Astrocyte (in vitro differentiated cells and primary cell): ENCODE data around the gene TGFB1. TPM values are rescaled to one million over a fixed set of nuclear protein-coding genes. Genes with fewer than 3 reads are reported as not detected.
A peak's percentile ranks its signal among the peaks of the same experiment; 100 is the strongest.

Experiments used
- DNase-seq: peaks from one replicate; pipeline ENCODE4 v3.0.0-alpha.2; 2010; ENCODE audit warnings: low read depth
- FAIRE-seq: peaks from 2 replicates; lab custom pipeline; 2011; peaks lifted over from hg19 to GRCh38; lab: Jason Lieb, UNC
- H2AFZ ChIP-seq: 2 replicates; pipeline ENCODE4 v1.6.0; 2012; ENCODE audit warnings: low read depth, low read length, inconsistent platforms
- H3K27ac ChIP-seq: 2 replicates; pipeline ENCODE4 v1.5.1; 2011; ENCODE audit warnings: low read depth, low read length, inconsistent platforms
- H3K27me3 ChIP-seq: 2 replicates; pipeline ENCODE4 v1.6.0; 2011; ENCODE audit warnings: low read length, inconsistent platforms; ENCODE audit not compliant: insufficient read depth
- H3K36me3 ChIP-seq: 2 replicates; pipeline ENCODE4 v1.5.1; 2011; ENCODE audit warnings: low read length, inconsistent platforms; ENCODE audit not compliant: insufficient read depth
- H3K4me1 ChIP-seq: 2 replicates; pipeline ENCODE4 v1.5.1; 2011; ENCODE audit warnings: low read length, inconsistent platforms; ENCODE audit not compliant: insufficient read depth
- H3K4me2 ChIP-seq: 2 replicates; pipeline ENCODE4 v1.6.0; 2012; ENCODE audit warnings: low read length, inconsistent platforms
- H3K4me3 ChIP-seq: 2 replicates; pipeline ENCODE4 v1.5.1; 2011; ENCODE audit warnings: low read depth, mild to moderate bottlenecking, low read length, inconsistent platforms; ENCODE audit not compliant: insufficient read depth
- H3K79me2 ChIP-seq: 2 replicates; pipeline ENCODE4 v1.6.0; 2012; ENCODE audit warnings: mild to moderate bottlenecking, low read length, inconsistent platforms; ENCODE audit not compliant: insufficient read depth
- H3K9ac ChIP-seq: 2 replicates; pipeline ENCODE4 v1.6.0; 2012; ENCODE audit warnings: mild to moderate bottlenecking, low read length, inconsistent platforms
- H3K9me3 ChIP-seq: 2 replicates; pipeline ENCODE4 v1.5.1; 2012; ENCODE audit warnings: low read depth, mild to moderate bottlenecking, low read length, inconsistent platforms; ENCODE audit not compliant: insufficient read depth
- H4K20me1 ChIP-seq: 2 replicates; pipeline ENCODE4 v1.6.0; 2012; ENCODE audit warnings: low read length, inconsistent platforms; ENCODE audit not compliant: insufficient read depth
- H3K27ac Mint-ChIP-seq: one replicate; pipeline ENCODE4 v1.8.0; 2021; ENCODE audit warnings: mild to moderate bottlenecking, mixed read lengths; ENCODE audit not compliant: unreplicated experiment
- H3K27me3 Mint-ChIP-seq: one replicate; pipeline ENCODE4 v1.8.0; 2021; ENCODE audit warnings: low read depth, mixed read lengths; ENCODE audit not compliant: unreplicated experiment
- H3K36me3 Mint-ChIP-seq: one replicate; pipeline ENCODE4 v1.8.0; 2021; ENCODE audit warnings: low read depth, mixed read lengths; ENCODE audit not compliant: unreplicated experiment
- H3K4me1 Mint-ChIP-seq: one replicate; pipeline ENCODE4 v1.8.0; 2021; ENCODE audit warnings: low read depth, mixed read lengths; ENCODE audit not compliant: unreplicated experiment
- H3K4me3 Mint-ChIP-seq: one replicate; pipeline ENCODE4 v1.8.0; 2021; ENCODE audit warnings: mild to moderate bottlenecking, moderate library complexity, mixed read lengths; ENCODE audit not compliant: unreplicated experiment
- H3K9me3 Mint-ChIP-seq: one replicate; pipeline ENCODE4 v1.8.0; 2021; ENCODE audit warnings: mild to moderate bottlenecking, mixed read lengths; ENCODE audit not compliant: unreplicated experiment
- CTCF ChIP-seq: IDR thresholded peaks from 2 replicates; pipeline ENCODE4 v1.5.1; 2011; ENCODE audit warnings: low read depth, mild to moderate bottlenecking, inconsistent platforms, low read length, moderate library complexity; ENCODE audit not compliant: insufficient read depth
- EZH2 ChIP-seq: IDR thresholded peaks from 2 replicates; pipeline ENCODE4 v1.6.1; 2012; ENCODE audit warnings: mild to moderate bottlenecking, low read length, inconsistent platforms; ENCODE audit not compliant: insufficient read depth
- total RNA-seq: library from RNA; stranded (reverse); gene quantifications from 2 replicates; pipeline ENCODE4 v1.2.1, GENCODE V29; 2021

TGFB1 gene
- total RNA-seq, 1 donor from 2014 or later = 155 TPM

GRCh38 chr19:41367848-41368301, 14.2 kb upstream of the TGFB1 start:
- peak; percentile 97 for DNase-seq
- Histone ChIP-seq H3K36me3 (no peaks in the 10 kb centered on the region), H2AFZ (no peak overlapping the region), H3K27ac (peak overlapping the region; percentile 85), H4K20me1 (no peaks in the 10 kb centered on the region), H3K4me1 (peaks cover 19% of the 10 kb centered on the region), H3K4me3 (no peak overlapping the region), H3K4me2 (peak overlapping the region; percentile 54), H3K9me3 (no peaks in the 10 kb centered on the region), H3K9ac (peak overlapping the region; percentile 56), H3K79me2 (peaks cover 36% of the 10 kb centered on the region), H3K27me3 (no peaks in the 10 kb centered on the region)
- Mint-ChIP-seq H3K27me3 (no peaks in the 10 kb centered on the region), H3K4me1 (peaks cover 10% of the 10 kb centered on the region), H3K4me3 (peak overlapping the region; percentile 54), H3K27ac (peak overlapping the region; percentile 93), H3K9me3 (no peaks in the 10 kb centered on the region), H3K36me3 (peaks cover 5% of the 10 kb centered on the region)
- peak; percentile 59 for FAIRE-seq
- TF ChIP-seq CTCF = no peak
- no peak for TF ChIP-seq EZH2

- Histone ChIP-seq H4K20me1 (no peaks in the 10 kb centered on the region), H3K9ac (no peak overlapping the region), H3K36me3 (no peaks in the 10 kb centered on the region), H3K27me3 (no peaks in the 10 kb centered on the region), H2AFZ (no peak overlapping the region), H3K4me1 (peaks cover 19% of the 10 kb centered on the region), H3K79me2 (peaks cover 36% of the 10 kb centered on the region), H3K4me3 (no peak overlapping the region), H3K9me3 (no peaks in the 10 kb centered on the region), H3K4me2 (no peak overlapping the region), H3K27ac (no peak overlapping the region)
- H3K4me1 Mint-ChIP-seq = peaks cover 10% of the 10 kb centered on the region
- peak overlapping the region; percentile 3 for H3K4me3 Mint-ChIP-seq
- TF ChIP-seq EZH2 = no peak
- TF ChIP-seq CTCF = no peak
- DNase-seq (no peak), FAIRE-seq (no peak)
- no peaks in the 10 kb centered on the region for H3K9me3 Mint-ChIP-seq
- peaks cover 5% of the 10 kb centered on the region for H3K36me3 Mint-ChIP-seq
- no peak overlapping the region for H3K27ac Mint-ChIP-seq
- no peaks in the 10 kb centered on the region for H3K27me3 Mint-ChIP-seq
Observed at GRCh38 chr19:41366089-41366488, 12.4 kb upstream of the TGFB1 start.
